Measurements from ENCODE around the gene COX10.
"Not testable (repeated sequence)": the region's sequence is repeated elsewhere in the genome, so short reads cannot be mapped to it uniquely, and the experiment has no call there.

DNA sequence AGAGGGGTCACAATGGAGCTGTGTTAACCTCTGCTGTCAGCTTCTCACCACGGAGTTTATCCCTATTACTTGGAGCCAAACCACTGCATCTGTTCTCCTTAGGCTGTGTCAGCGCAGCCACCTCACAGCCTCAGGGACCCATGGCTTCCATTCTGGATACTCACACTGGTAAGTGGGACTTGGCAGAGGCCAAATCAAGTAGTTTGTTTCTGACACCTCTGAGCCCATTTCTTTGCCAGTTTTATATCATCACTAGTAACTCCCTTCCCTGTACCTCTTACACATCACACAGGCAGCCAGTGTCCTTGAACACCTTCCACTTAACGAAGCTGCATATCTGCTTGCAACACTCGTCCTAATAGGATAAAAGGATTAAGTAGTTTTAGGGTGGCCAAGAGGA lies 108.5 kb downstream of the COX10 start:
- not testable (repeated sequence) for TF ChIP-seq POLR2A (IDR thresholded peaks at IDR 0.05)
- TF ChIP-seq, protein P1, sequence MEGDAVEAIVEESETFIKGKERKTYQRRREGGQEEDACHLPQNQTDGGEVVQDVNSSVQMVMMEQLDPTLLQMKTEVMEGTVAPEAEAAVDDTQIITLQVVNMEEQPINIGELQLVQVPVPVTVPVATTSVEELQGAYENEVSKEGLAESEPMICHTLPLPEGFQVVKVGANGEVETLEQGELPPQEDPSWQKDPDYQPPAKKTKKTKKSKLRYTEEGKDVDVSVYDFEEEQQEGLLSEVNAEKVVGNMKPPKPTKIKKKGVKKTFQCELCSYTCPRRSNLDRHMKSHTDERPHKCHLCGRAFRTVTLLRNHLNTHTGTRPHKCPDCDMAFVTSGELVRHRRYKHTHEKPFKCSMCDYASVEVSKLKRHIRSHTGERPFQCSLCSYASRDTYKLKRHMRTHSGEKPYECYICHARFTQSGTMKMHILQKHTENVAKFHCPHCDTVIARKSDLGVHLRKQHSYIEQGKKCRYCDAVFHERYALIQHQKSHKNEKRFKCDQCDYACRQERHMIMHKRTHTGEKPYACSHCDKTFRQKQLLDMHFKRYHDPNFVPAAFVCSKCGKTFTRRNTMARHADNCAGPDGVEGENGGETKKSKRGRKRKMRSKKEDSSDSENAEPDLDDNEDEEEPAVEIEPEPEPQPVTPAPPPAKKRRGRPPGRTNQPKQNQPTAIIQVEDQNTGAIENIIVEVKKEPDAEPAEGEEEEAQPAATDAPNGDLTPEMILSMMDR (IDR thresholded peaks at IDR 0.05 in 8 of 11, conservative IDR thresholded peaks at IDR 0.05 in 3 of 11), result not testable (repeated sequence)

All from spleen (tissue), 7 donors.